Measurements from ENCODE around the gene SORCS3.

- no peak for TF ChIP-seq CTCF (IDR thresholded peaks at IDR 0.05)
- no peak for TF ChIP-seq POLR2AphosphoS5 (IDR thresholded peaks at IDR 0.05)
- no peak for TF ChIP-seq POLR2A (IDR thresholded peaks at IDR 0.05)
- no peak for TF ChIP-seq EP300 (IDR thresholded peaks at IDR 0.05)
Observed at GRCh38 chr10:104766341-104766740, 125.3 kb downstream of the SORCS3 start.

All from sigmoid colon (tissue), 4 donors.